AG10803 (cell line): ENCODE data around the gene USP50.
A peak's percentile ranks its signal among the peaks of the same experiment; 100 is the strongest.

Experiments used
- DNase-seq: peaks from one replicate; pipeline ENCODE4 v3.0.0; 2010; ENCODE audit warnings: low read depth
- H3K4me3 ChIP-seq: 2 replicates; pipeline ENCODE4 v1.5.1; 2011; ENCODE audit warnings: mild to moderate bottlenecking, low read length, control low read depth
- CTCF ChIP-seq: conservative IDR thresholded peaks from 2 replicates; pipeline ENCODE4 v1.5.1; 2011; ENCODE audit warnings: mild to moderate bottlenecking, low read length, control low read depth, inconsistent platforms

Gene USP50

DNA sequence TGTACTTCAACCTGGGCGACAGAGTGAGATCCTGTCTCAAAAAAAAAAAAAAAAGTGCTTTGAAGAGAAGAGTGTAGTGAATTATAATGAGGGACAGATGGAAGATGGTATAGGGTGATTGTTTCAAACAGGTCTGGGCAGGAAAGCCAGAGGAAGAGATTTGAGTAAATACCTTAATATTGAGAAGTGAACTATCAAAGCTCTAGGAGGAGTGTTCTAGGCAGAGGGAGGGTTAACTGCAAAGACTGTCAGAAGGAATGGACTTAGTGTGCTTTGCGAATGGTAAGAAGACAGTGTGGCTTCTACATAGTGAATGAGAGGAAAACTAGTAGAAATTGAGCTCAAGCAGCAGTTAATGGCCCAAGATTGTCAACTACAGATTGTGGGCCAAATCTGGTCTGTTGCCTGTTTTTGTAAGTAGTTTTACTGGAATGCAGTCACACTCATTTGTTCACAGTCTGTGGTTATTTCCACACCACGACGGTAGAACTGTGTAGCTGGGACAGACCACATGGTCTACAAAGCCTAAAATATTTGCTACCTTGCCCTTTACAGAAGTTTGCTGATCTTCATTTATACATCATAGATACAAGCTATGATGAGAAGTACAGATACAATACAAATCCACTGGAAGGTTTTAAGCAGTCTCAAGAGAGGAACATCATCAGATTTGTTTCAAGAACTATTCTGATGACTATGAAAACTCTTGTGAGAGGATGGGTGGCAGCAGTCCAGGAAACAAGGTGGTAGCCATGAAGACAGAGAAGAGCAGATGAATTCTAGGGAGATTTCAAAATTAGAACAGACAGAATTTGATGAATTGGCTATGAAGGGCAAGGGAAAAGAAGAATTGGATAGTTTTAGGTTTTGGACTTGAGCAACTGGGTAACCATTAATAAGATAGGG, 16.5 kb upstream of the USP50 start:
- no peak for TF ChIP-seq CTCF
- DNase-seq: peak; percentile 80
- no peak overlapping the region for H3K4me3 ChIP-seq

- H3K4me3 ChIP-seq: no peak overlapping the region
- TF ChIP-seq CTCF: no peak
These were observed 11.5 kb upstream of the USP50 start for GRCh38 chr15:50558012-50558411.

DNA sequence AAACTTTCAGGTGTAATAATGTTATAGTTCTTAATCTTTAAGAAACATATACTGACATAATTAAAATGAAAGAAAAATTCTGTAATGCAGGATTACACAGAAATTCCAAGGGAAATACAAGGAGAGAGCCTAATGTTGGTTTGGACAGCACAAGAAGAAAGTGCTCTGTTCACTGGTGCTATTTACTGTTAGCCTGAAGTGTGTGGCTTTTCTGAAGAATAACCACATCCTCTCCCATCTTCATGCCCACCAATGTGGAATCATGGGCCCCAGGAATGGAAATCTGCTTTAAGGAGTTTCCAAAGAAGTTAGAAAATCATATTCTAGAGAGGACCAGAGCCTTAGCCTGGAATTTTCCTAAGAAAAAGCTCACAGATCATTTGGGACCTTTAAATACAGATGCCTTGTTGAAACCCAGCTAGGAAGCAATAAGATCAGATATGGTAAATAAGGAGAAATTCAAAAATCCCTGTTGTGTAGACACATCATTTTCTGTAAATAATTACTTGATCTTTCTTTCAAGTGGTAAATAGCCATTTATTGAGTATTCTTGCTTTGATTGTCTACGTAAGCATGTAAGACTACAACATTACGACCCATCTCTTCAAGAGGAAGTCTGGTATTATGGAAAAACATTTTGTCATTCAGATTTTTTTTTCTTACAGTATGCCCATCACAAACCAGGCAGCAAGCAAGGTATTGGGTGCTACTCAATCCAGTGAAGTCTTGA, 10.3 kb upstream of the USP50 start:
- no peak overlapping the region for H3K4me3 ChIP-seq
- DNase-seq: no peak
- TF ChIP-seq CTCF: no peak

More at GRCh38 chr15:50558012-50558411, 11.5 kb upstream of the USP50 start:
- DNase-seq: no peak

GRCh38 chr15:50552238-50552637, 5.8 kb upstream of the USP50 start:
- TF ChIP-seq CTCF: no peak
- no peak for DNase-seq
- H3K4me3 ChIP-seq: no peak overlapping the region

- no peak overlapping the region for H3K4me3 ChIP-seq
- TF ChIP-seq CTCF: no peak
- peak; percentile 3 for DNase-seq
These were observed 2.9 kb upstream of the USP50 start for GRCh38 chr15:50549326-50549725.

GRCh38 chr15:50544368-50544767, 2.1 kb downstream of the USP50 start:
- no peak for DNase-seq
- TF ChIP-seq CTCF: no peak
- H3K4me3 ChIP-seq: no peak overlapping the region
